ENCODE measurements around the gene KLC3. TPM values are rescaled to one million over a fixed set of nuclear protein-coding genes. Genes with fewer than 3 reads are reported as not detected.

KLC3 gene
- total and polyA plus RNA-seq, 2 donors (not counting 1 experiment from before 2014, with no cell fraction given): not detected

GRCh38 chr19:45306040-45306439 lies 34.5 kb upstream of the KLC3 start:
- Mint-ChIP-seq H3K27ac (no peak overlapping the region), H3K4me3 (no peak overlapping the region), H3K27me3 (no peaks in the 10 kb centered on the region), H3K9me3 (ENCODE audit: insufficient read depth) (peaks cover 5% of the 10 kb centered on the region), H3K4me1 (no peaks in the 10 kb centered on the region)
- H4K20me1 ChIP-seq (ENCODE audit: control insufficient read depth, insufficient read depth, low read length, poor library complexity, severe bottlenecking): no peaks in the 10 kb centered on the region
- intact Hi-C loops (cut with micrococcal nuclease): no loop called here
- H3K4me3 ChIP-seq (ENCODE audit: control extremely low read depth in 1 of 5, extremely low read depth in 1 of 5, insufficient read depth in 1 of 5, low read depth in 2 of 5, low read length in 4 of 5): no peak overlapping the region
- H3K27ac ChIP-seq (ENCODE audit: low read length in 2 of 2): no peak overlapping the region
- DNase-seq (no peak), ATAC-seq (ENCODE audit: low read depth) (no peak)
- H3K4me2 ChIP-seq (replicated peaks; ENCODE audit: low read depth, low read length, poor library complexity, severe bottlenecking): no peak overlapping the region
- ChIA-PET CTCF (no interaction called here), POLR2A (no interaction called here)
- no peaks in the 10 kb centered on the region for H3K4me1 ChIP-seq (ENCODE audit: control insufficient read depth in 2 of 2, insufficient read depth in 2 of 2, low read length in 2 of 2)
- peaks cover 0 to 29% (median 0%) of the 10 kb centered on the region in 3 donors for H3K9me3 ChIP-seq (ENCODE audit: control extremely low read depth in 1 of 3, control insufficient read depth in 2 of 3, insufficient read depth in 1 of 3, low read length in 2 of 3)
- no peaks in the 10 kb centered on the region for H3K36me3 ChIP-seq (replicated peaks in 1 of 2; ENCODE audit: control extremely low read depth in 1 of 2, control insufficient read depth in 1 of 2, extremely low read depth in 1 of 2, insufficient read depth in 2 of 2, low read length in 1 of 2)
- no peak overlapping the region for H3K9ac ChIP-seq (ENCODE audit: low read length)
- H3K79me2 ChIP-seq (ENCODE audit: control insufficient read depth, insufficient read depth, low read length): no peaks in the 10 kb centered on the region
- no peak for TF ChIP-seq CTCF (IDR thresholded peaks at IDR 0.05)
- H3K27me3 ChIP-seq (replicated peaks in 1 of 4; ENCODE audit: control extremely low read depth in 1 of 4, control insufficient read depth in 3 of 4, insufficient read depth in 4 of 4, low read length in 3 of 4): no peaks in the 10 kb centered on the region
- no peak overlapping the region for H2AFZ ChIP-seq (ENCODE audit: insufficient read depth, low read depth, low read length, poor library complexity, severe bottlenecking)
- WGBS (ENCODE audit: insufficient coverage): 66% methylated on average over 6 of the region's 9 CpGs

DNA sequence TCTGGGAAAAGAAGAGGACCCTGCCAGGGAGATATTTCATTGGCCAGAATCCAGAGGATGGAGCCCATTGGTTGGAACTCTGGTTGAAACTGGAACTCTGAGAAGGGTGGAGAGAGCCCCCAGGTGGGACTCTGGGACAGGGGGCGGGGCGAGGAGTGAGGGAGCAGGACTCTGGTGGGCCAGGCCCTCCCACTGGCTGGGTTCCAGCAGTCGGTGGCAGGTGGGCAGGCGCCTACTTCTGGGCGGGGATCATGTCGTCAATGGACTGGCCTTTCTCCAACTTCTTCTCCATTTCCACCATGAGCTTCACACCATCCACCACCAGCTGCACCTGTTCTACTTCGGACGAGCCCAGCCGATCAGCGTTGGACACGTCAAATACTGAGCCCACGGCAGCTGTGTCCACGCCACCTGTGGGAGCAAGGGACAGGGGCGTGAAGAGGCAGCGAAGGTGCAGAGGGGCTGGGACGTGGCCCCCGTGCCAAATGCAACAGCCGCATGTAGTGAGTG lies 34.0 kb upstream of the KLC3 start:
- no peak overlapping the region for H3K27ac ChIP-seq (ENCODE audit: low read length in 2 of 2)
- ChIA-PET POLR2A (no interaction called here), CTCF (no interaction called here)
- no peak overlapping the region for H3K4me3 ChIP-seq (ENCODE audit: control extremely low read depth in 1 of 5, extremely low read depth in 1 of 5, insufficient read depth in 1 of 5, low read depth in 2 of 5, low read length in 4 of 5)
- H3K4me2 ChIP-seq (replicated peaks; ENCODE audit: low read depth, low read length, poor library complexity, severe bottlenecking): no peak overlapping the region
- H4K20me1 ChIP-seq (ENCODE audit: control insufficient read depth, insufficient read depth, low read length, poor library complexity, severe bottlenecking): no peaks in the 10 kb centered on the region
- WGBS (ENCODE audit: insufficient coverage): 80% methylated on average over 17 of the region's 18 CpGs
- H3K9ac ChIP-seq (ENCODE audit: low read length): no peak overlapping the region
- H3K27me3 ChIP-seq (replicated peaks in 1 of 4; ENCODE audit: control extremely low read depth in 1 of 4, control insufficient read depth in 3 of 4, insufficient read depth in 4 of 4, low read length in 3 of 4): no peaks in the 10 kb centered on the region
- Mint-ChIP-seq H3K27ac (no peak overlapping the region), H3K4me3 (no peak overlapping the region), H3K9me3 (ENCODE audit: insufficient read depth) (peaks cover 5% of the 10 kb centered on the region), H3K27me3 (peaks cover 3% of the 10 kb centered on the region), H3K4me1 (no peaks in the 10 kb centered on the region)
- ATAC-seq (ENCODE audit: low read depth) (no peak), DNase-seq (no peak)
- intact Hi-C loops (cut with micrococcal nuclease): no loop called here
- no peak overlapping the region for H2AFZ ChIP-seq (ENCODE audit: insufficient read depth, low read depth, low read length, poor library complexity, severe bottlenecking)
- H3K9me3 ChIP-seq (ENCODE audit: control extremely low read depth in 1 of 3, control insufficient read depth in 2 of 3, insufficient read depth in 1 of 3, low read length in 2 of 3): peaks cover 0 to 29% (median 0%) of the 10 kb centered on the region in 3 donors
- H3K79me2 ChIP-seq (ENCODE audit: control insufficient read depth, insufficient read depth, low read length): no peaks in the 10 kb centered on the region
- TF ChIP-seq CTCF (IDR thresholded peaks at IDR 0.05): no peak
- no peaks in the 10 kb centered on the region for H3K36me3 ChIP-seq (replicated peaks in 1 of 2; ENCODE audit: control extremely low read depth in 1 of 2, control insufficient read depth in 1 of 2, extremely low read depth in 1 of 2, insufficient read depth in 2 of 2, low read length in 1 of 2)
- H3K4me1 ChIP-seq (ENCODE audit: control insufficient read depth in 2 of 2, insufficient read depth in 2 of 2, low read length in 2 of 2): no peaks in the 10 kb centered on the region

Data from B cell (primary cell).